ENCODE measurements around the gene UTP14A.

The UTP14A gene

DNA sequence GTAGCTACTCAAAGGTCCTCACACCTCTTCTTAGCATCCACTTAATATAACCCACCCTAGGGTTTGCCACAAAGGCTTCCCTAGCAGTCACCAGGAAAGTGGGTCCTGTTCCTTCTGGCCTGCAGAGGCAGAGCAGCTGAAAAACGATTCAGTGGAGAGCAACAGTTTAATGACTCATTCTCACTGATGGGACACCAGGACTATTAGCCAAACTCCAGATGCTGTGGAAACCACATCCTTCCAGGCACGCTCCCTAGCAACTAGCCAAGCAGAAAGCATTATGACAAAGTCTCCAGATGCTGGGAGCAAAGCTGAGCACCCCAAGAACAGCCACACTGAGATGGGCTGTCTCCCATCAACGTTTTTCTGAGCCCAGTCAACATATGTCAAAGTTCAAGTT is 30.3 kb upstream of the UTP14A start:
- Histone ChIP-seq H3K9me2 (ENCODE audit: low read depth, low read length) (no peaks in the 10 kb centered on the region), H3K4me1 (ENCODE audit: insufficient read depth, low read length, severe bottlenecking) (no peaks in the 10 kb centered on the region), H3K4me2 (ENCODE audit: low read length) (no peak overlapping the region), H3F3A (ENCODE audit: insufficient read depth, low read length) (no peaks in the 10 kb centered on the region), H4K20me1 (ENCODE audit: insufficient read depth, low read length) (no peaks in the 10 kb centered on the region), H3K27me3 (ENCODE audit: insufficient read depth, low read length) (no peaks in the 10 kb centered on the region), H3K36me3 (ENCODE audit: insufficient read depth, low read length) (no peaks in the 10 kb centered on the region), H3K4me3 (ENCODE audit: low read depth, low read length, poor library complexity, severe bottlenecking) (no peak overlapping the region), H3K9me3 (ENCODE audit: low read length) (no peaks in the 10 kb centered on the region), H2AFZ (ENCODE audit: low read length) (no peak overlapping the region), H3K79me2 (ENCODE audit: insufficient read depth, low read length) (no peaks in the 10 kb centered on the region), H3K27ac (ENCODE audit: low read depth, low read length, poor library complexity, severe bottlenecking) (no peak overlapping the region), H3K9ac (ENCODE audit: low read length) (no peak overlapping the region)
- TF ChIP-seq, protein P1, sequence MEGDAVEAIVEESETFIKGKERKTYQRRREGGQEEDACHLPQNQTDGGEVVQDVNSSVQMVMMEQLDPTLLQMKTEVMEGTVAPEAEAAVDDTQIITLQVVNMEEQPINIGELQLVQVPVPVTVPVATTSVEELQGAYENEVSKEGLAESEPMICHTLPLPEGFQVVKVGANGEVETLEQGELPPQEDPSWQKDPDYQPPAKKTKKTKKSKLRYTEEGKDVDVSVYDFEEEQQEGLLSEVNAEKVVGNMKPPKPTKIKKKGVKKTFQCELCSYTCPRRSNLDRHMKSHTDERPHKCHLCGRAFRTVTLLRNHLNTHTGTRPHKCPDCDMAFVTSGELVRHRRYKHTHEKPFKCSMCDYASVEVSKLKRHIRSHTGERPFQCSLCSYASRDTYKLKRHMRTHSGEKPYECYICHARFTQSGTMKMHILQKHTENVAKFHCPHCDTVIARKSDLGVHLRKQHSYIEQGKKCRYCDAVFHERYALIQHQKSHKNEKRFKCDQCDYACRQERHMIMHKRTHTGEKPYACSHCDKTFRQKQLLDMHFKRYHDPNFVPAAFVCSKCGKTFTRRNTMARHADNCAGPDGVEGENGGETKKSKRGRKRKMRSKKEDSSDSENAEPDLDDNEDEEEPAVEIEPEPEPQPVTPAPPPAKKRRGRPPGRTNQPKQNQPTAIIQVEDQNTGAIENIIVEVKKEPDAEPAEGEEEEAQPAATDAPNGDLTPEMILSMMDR (IDR thresholded peaks at IDR 0.05; ENCODE audit: low read length) = no peak
- TF ChIP-seq EZH2 (IDR thresholded peaks at IDR 0.05; ENCODE audit: borderline replicate concordance, low read length) = no peak

GRCh38 chrX:129876771-129877305 is 29.1 kb upstream of the UTP14A start:
- Histone ChIP-seq H3K9me2 (ENCODE audit: low read depth, low read length) (no peaks in the 10 kb centered on the region), H3K4me2 (ENCODE audit: low read length) (no peak overlapping the region), H3K9me3 (ENCODE audit: low read length) (no peaks in the 10 kb centered on the region), H3K27me3 (ENCODE audit: insufficient read depth, low read length) (no peaks in the 10 kb centered on the region), H4K20me1 (ENCODE audit: insufficient read depth, low read length) (no peaks in the 10 kb centered on the region), H3K9ac (ENCODE audit: low read length) (no peak overlapping the region), H3F3A (ENCODE audit: insufficient read depth, low read length) (no peaks in the 10 kb centered on the region), H3K4me1 (ENCODE audit: insufficient read depth, low read length, severe bottlenecking) (no peaks in the 10 kb centered on the region), H3K27ac (ENCODE audit: low read depth, low read length, poor library complexity, severe bottlenecking) (no peak overlapping the region), H3K36me3 (ENCODE audit: insufficient read depth, low read length) (no peaks in the 10 kb centered on the region), H3K79me2 (ENCODE audit: insufficient read depth, low read length) (no peaks in the 10 kb centered on the region), H2AFZ (ENCODE audit: low read length) (no peak overlapping the region), H3K4me3 (ENCODE audit: low read depth, low read length, poor library complexity, severe bottlenecking) (no peak overlapping the region)
- TF ChIP-seq EZH2 (IDR thresholded peaks at IDR 0.05; ENCODE audit: borderline replicate concordance, low read length) = no peak
- TF ChIP-seq, protein P1 (IDR thresholded peaks at IDR 0.05; ENCODE audit: low read length) = no peak

- Histone ChIP-seq H3K4me1 (ENCODE audit: insufficient read depth, low read length, severe bottlenecking) (no peaks in the 10 kb centered on the region), H3K79me2 (ENCODE audit: insufficient read depth, low read length) (no peaks in the 10 kb centered on the region), H3K9me3 (ENCODE audit: low read length) (no peaks in the 10 kb centered on the region), H3K27me3 (ENCODE audit: insufficient read depth, low read length) (no peaks in the 10 kb centered on the region), H3K9me2 (ENCODE audit: low read depth, low read length) (no peaks in the 10 kb centered on the region), H4K20me1 (ENCODE audit: insufficient read depth, low read length) (no peaks in the 10 kb centered on the region), H2AFZ (ENCODE audit: low read length) (no peak overlapping the region), H3K27ac (ENCODE audit: low read depth, low read length, poor library complexity, severe bottlenecking) (no peak overlapping the region), H3F3A (ENCODE audit: insufficient read depth, low read length) (no peaks in the 10 kb centered on the region), H3K4me3 (ENCODE audit: low read depth, low read length, poor library complexity, severe bottlenecking) (no peak overlapping the region), H3K9ac (ENCODE audit: low read length) (no peak overlapping the region), H3K36me3 (ENCODE audit: insufficient read depth, low read length) (no peaks in the 10 kb centered on the region), H3K4me2 (ENCODE audit: low read length) (no peak overlapping the region)
- TF ChIP-seq, protein P1 (IDR thresholded peaks at IDR 0.05; ENCODE audit: low read length) = no peak
- no peak for TF ChIP-seq EZH2 (IDR thresholded peaks at IDR 0.05; ENCODE audit: borderline replicate concordance, low read length)
Observed at GRCh38 chrX:129877401-129877800, 28.6 kb upstream of the UTP14A start.

All from OCI-LY1 (cell line).